MM.1S (cell line): ENCODE results near the gene RREB1.

Source experiments
- DNase-seq: peaks from one replicate; pipeline ENCODE4 v3.0.0-alpha.2; 2015
- H2AFZ ChIP-seq: fragments of 300-600 bp; sonication (generic); 2 replicates; pipeline ENCODE4 v1.6.0; 2016; ENCODE audit warnings: antibody characterized with exemption, low read length
- H3F3A ChIP-seq: fragments of 300-600 bp; sonication (generic); 2 replicates; pipeline ENCODE4 v1.6.1; 2016; ENCODE audit warnings: mild to moderate bottlenecking, antibody characterized with exemption, low read length, moderate library complexity, mixed read lengths; ENCODE audit not compliant: insufficient read depth
- H3K27ac ChIP-seq: fragments of 300-600 bp; sonication (generic); 2 replicates; pipeline ENCODE4 v1.5.1; 2016; ENCODE audit warnings: mild to moderate bottlenecking, low read length
- H3K27me3 ChIP-seq: fragments of 300-600 bp; sonication (generic); replicated peaks from 2 replicates; pipeline ENCODE4 v1.6.0; 2016; ENCODE audit warnings: low read length; ENCODE audit not compliant: insufficient read depth
- H3K36me3 ChIP-seq: fragments of 300-600 bp; sonication (generic); replicated peaks from 2 replicates; pipeline ENCODE4 v1.6.1; 2016; ENCODE audit warnings: mild to moderate bottlenecking, low read length, mixed read lengths; ENCODE audit not compliant: insufficient read depth
- H3K4me1 ChIP-seq: fragments of 300-600 bp; sonication (generic); 2 replicates; pipeline ENCODE4 v1.6.1; 2016; ENCODE audit warnings: low read length, mixed read lengths
- H3K4me2 ChIP-seq: fragments of 300-600 bp; sonication (generic); 2 replicates; pipeline ENCODE4 v1.6.0; 2016; ENCODE audit warnings: low read depth, low read length
- H3K4me3 ChIP-seq: fragments of 300-600 bp; sonication (generic); 2 replicates; pipeline ENCODE4 v1.5.1; 2016; ENCODE audit warnings: low read length, mixed read lengths
- H3K79me2 ChIP-seq: fragments of 300-600 bp; sonication (generic); 2 replicates; pipeline ENCODE4 v1.6.1; 2016; ENCODE audit warnings: mixed run types, low read length, mixed read lengths
- H3K9ac ChIP-seq: fragments of 300-600 bp; sonication (generic); 2 replicates; pipeline ENCODE4 v1.6.1; 2016; ENCODE audit warnings: low read length, mixed read lengths
- H3K9me2 ChIP-seq: fragments of 300-600 bp; sonication (generic); replicated peaks from 2 replicates; pipeline ENCODE4 v1.6.1; 2016; ENCODE audit warnings: mild to moderate bottlenecking, low read length, mixed read lengths; ENCODE audit not compliant: insufficient read depth
- H3K9me3 ChIP-seq: fragments of 300-600 bp; sonication (generic); replicated peaks from 2 replicates; pipeline ENCODE4 v1.6.1; 2016; ENCODE audit warnings: mild to moderate bottlenecking, low read length, mixed read lengths; ENCODE audit not compliant: insufficient read depth
- H4K20me1 ChIP-seq: fragments of 300-600 bp; sonication (generic); 2 replicates; pipeline ENCODE4 v1.6.1; 2016; ENCODE audit warnings: mild to moderate bottlenecking, low read length, moderate library complexity, mixed read lengths; ENCODE audit not compliant: insufficient read depth
- CTCF ChIP-seq: fragments of 300-600 bp; sonication (generic); IDR thresholded peaks from 2 replicates; pipeline ENCODE4 v1.5.1; 2016; ENCODE audit warnings: antibody characterized with exemption, low read length, mixed read lengths
- EZH2 ChIP-seq: fragments of 300-600 bp; sonication (generic); optimal IDR thresholded peaks from 2 replicates; pipeline ENCODE3; 2017; ENCODE audit warnings: low read depth, mild to moderate bottlenecking, antibody characterized with exemption, low read length, mixed read lengths
- EZH2phosphoT487 ChIP-seq: fragments of 300-600 bp; sonication (generic); IDR thresholded peaks from 2 replicates; pipeline ENCODE4 v1.6.1; 2018; ENCODE audit warnings: antibody characterized with exemption, low read length

RREB1 gene

GRCh38 chr6:7228662-7229375 is 121.1 kb downstream of the RREB1 start:
- DNase-seq, result no peak
- Histone ChIP-seq H4K20me1 (no peaks in the 10 kb centered on the region), H3K4me1 (no peaks in the 10 kb centered on the region), H2AFZ (no peak overlapping the region), H3K36me3 (no peaks in the 10 kb centered on the region), H3K27ac (no peak overlapping the region), H3K9me3 (no peaks in the 10 kb centered on the region), H3K4me3 (no peak overlapping the region), H3K9me2 (no peaks in the 10 kb centered on the region), H3F3A (no peaks in the 10 kb centered on the region), H3K79me2 (no peaks in the 10 kb centered on the region; the same call in 1 of the 2 replicates), H3K4me2 (no peak overlapping the region), H3K9ac (no peak overlapping the region), H3K27me3 (no peaks in the 10 kb centered on the region)
- TF ChIP-seq CTCF, result no peak
- no peak for TF ChIP-seq EZH2phosphoT487
- TF ChIP-seq EZH2, result no peak

- H3K36me3 ChIP-seq, result no peaks in the 10 kb centered on the region
- no peak for TF ChIP-seq CTCF
- TF ChIP-seq EZH2phosphoT487, result no peak
- TF ChIP-seq EZH2, result no peak
- H3K9me2 ChIP-seq, result no peaks in the 10 kb centered on the region
Observed at GRCh38 chr6:7229376-7230326, 121.9 kb downstream of the RREB1 start.

GRCh38 chr6:7230327-7230691 is 122.5 kb downstream of the RREB1 start:
- Histone ChIP-seq H2AFZ (no peak overlapping the region), H4K20me1 (no peaks in the 10 kb centered on the region), H3K27ac (no peak overlapping the region), H3K9ac (no peak overlapping the region), H3K9me3 (no peaks in the 10 kb centered on the region), H3K4me1 (no peaks in the 10 kb centered on the region), H3K4me3 (no peak overlapping the region), H3K36me3 (no peaks in the 10 kb centered on the region), H3K27me3 (no peaks in the 10 kb centered on the region), H3K4me2 (no peak overlapping the region), H3K79me2 (no peaks in the 10 kb centered on the region; the same call in 1 of the 2 replicates), H3K9me2 (no peaks in the 10 kb centered on the region), H3F3A (no peaks in the 10 kb centered on the region)
- no peak for DNase-seq
- TF ChIP-seq EZH2phosphoT487 (no peak), EZH2 (no peak), CTCF (no peak)

More at GRCh38 chr6:7229376-7230326, 121.9 kb downstream of the RREB1 start:
- Histone ChIP-seq H3F3A (no peaks in the 10 kb centered on the region), H3K79me2 (no peaks in the 10 kb centered on the region; the same call in 1 of the 2 replicates), H3K27ac (no peak overlapping the region), H3K27me3 (no peaks in the 10 kb centered on the region), H3K4me1 (no peaks in the 10 kb centered on the region), H3K4me3 (no peak overlapping the region), H3K9ac (no peak overlapping the region), H3K4me2 (no peak overlapping the region), H4K20me1 (no peaks in the 10 kb centered on the region), H2AFZ (no peak overlapping the region), H3K9me3 (no peaks in the 10 kb centered on the region)
- DNase-seq, result no peak
